ENCODE data around the gene EIF3I. TPM values are rescaled to one million over a fixed set of nuclear protein-coding genes. Genes with fewer than 3 reads are reported as not detected.
A peak's percentile ranks its signal among the peaks of the same experiment; 100 is the strongest.

Gene EIF3I
- total and polyA plus RNA-seq, 2 experiments from 2014 or later, result 228 to 274 TPM

DNA sequence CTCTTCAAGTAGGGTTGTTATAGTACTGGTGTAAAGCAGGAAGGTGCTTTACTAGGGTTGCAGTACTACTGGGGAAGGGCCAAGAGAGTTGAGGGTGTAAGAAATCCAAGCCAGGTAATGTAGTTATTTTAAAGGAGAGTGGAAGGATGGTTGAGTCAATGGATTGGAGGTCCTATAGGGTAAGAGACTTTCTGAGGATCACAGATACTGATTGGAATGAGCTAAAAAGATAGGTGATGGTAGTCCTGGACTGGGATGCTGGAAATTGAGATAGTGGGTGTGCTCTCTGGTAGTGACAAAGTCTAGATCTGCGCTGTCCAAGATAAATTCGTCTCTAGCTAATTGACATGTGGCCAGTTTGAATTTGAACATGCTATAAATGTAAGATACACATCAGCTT lies 35.7 kb upstream of the EIF3I start:
- H3K4me1 ChIP-seq (ENCODE audit: insufficient read depth), result peaks cover 4% of the 10 kb centered on the region
- H3K4me2 ChIP-seq, result no peak overlapping the region
- peaks cover 15% of the 10 kb centered on the region for H3K4me1 Mint-ChIP-seq
- no peak overlapping the region for H3K4me3 ChIP-seq
- no peak for DNase-seq (ENCODE audit: low spot score)
- peaks cover 60% of the 10 kb centered on the region for H3K36me3 ChIP-seq (ENCODE audit: insufficient read depth)
- H3K36me3 Mint-ChIP-seq (ENCODE audit: low read depth), result peaks cover 92% of the 10 kb centered on the region
- peaks cover 55% of the 10 kb centered on the region for H3K79me2 ChIP-seq (replicated peaks; ENCODE audit: insufficient read depth)
- H3K9me3 Mint-ChIP-seq, result no peaks in the 10 kb centered on the region
- no peaks in the 10 kb centered on the region for H3K27me3 ChIP-seq (ENCODE audit: insufficient read depth)
- H3K9me2 ChIP-seq (ENCODE audit: insufficient read depth), result no peaks in the 10 kb centered on the region
- peak overlapping the region; percentile 95 for H3K27ac Mint-ChIP-seq
- TF ChIP-seq ZNF331 (CRISPR knock-in tag; IDR thresholded peaks at IDR 0.05; ENCODE audit: low read depth) (no peak), NANOG (IDR thresholded peaks at IDR 0.05; ENCODE audit: borderline replicate concordance) (no peak), POLR2AphosphoS5 (IDR thresholded peaks at IDR 0.05; ENCODE audit: low read depth) (no peak), JUNB (IDR thresholded peaks at IDR 0.05; ENCODE audit: unreplicated experiment) (no peak), EZH2phosphoT487 (IDR thresholded peaks at IDR 0.05; ENCODE audit: unreplicated experiment) (no peak), EZH2 (IDR thresholded peaks at IDR 0.05; ENCODE audit: low read depth, unreplicated experiment) (no peak), ZNF114 (CRISPR knock-in tag; IDR thresholded peaks at IDR 0.05) (no peak), CREB1 (CRISPR knock-in tag; IDR thresholded peaks at IDR 0.05; ENCODE audit: low read depth) (no peak), STAT1 (IDR thresholded peaks at IDR 0.05; ENCODE audit: unreplicated experiment) (no peak)
- TF ChIP-seq, protein P1, sequence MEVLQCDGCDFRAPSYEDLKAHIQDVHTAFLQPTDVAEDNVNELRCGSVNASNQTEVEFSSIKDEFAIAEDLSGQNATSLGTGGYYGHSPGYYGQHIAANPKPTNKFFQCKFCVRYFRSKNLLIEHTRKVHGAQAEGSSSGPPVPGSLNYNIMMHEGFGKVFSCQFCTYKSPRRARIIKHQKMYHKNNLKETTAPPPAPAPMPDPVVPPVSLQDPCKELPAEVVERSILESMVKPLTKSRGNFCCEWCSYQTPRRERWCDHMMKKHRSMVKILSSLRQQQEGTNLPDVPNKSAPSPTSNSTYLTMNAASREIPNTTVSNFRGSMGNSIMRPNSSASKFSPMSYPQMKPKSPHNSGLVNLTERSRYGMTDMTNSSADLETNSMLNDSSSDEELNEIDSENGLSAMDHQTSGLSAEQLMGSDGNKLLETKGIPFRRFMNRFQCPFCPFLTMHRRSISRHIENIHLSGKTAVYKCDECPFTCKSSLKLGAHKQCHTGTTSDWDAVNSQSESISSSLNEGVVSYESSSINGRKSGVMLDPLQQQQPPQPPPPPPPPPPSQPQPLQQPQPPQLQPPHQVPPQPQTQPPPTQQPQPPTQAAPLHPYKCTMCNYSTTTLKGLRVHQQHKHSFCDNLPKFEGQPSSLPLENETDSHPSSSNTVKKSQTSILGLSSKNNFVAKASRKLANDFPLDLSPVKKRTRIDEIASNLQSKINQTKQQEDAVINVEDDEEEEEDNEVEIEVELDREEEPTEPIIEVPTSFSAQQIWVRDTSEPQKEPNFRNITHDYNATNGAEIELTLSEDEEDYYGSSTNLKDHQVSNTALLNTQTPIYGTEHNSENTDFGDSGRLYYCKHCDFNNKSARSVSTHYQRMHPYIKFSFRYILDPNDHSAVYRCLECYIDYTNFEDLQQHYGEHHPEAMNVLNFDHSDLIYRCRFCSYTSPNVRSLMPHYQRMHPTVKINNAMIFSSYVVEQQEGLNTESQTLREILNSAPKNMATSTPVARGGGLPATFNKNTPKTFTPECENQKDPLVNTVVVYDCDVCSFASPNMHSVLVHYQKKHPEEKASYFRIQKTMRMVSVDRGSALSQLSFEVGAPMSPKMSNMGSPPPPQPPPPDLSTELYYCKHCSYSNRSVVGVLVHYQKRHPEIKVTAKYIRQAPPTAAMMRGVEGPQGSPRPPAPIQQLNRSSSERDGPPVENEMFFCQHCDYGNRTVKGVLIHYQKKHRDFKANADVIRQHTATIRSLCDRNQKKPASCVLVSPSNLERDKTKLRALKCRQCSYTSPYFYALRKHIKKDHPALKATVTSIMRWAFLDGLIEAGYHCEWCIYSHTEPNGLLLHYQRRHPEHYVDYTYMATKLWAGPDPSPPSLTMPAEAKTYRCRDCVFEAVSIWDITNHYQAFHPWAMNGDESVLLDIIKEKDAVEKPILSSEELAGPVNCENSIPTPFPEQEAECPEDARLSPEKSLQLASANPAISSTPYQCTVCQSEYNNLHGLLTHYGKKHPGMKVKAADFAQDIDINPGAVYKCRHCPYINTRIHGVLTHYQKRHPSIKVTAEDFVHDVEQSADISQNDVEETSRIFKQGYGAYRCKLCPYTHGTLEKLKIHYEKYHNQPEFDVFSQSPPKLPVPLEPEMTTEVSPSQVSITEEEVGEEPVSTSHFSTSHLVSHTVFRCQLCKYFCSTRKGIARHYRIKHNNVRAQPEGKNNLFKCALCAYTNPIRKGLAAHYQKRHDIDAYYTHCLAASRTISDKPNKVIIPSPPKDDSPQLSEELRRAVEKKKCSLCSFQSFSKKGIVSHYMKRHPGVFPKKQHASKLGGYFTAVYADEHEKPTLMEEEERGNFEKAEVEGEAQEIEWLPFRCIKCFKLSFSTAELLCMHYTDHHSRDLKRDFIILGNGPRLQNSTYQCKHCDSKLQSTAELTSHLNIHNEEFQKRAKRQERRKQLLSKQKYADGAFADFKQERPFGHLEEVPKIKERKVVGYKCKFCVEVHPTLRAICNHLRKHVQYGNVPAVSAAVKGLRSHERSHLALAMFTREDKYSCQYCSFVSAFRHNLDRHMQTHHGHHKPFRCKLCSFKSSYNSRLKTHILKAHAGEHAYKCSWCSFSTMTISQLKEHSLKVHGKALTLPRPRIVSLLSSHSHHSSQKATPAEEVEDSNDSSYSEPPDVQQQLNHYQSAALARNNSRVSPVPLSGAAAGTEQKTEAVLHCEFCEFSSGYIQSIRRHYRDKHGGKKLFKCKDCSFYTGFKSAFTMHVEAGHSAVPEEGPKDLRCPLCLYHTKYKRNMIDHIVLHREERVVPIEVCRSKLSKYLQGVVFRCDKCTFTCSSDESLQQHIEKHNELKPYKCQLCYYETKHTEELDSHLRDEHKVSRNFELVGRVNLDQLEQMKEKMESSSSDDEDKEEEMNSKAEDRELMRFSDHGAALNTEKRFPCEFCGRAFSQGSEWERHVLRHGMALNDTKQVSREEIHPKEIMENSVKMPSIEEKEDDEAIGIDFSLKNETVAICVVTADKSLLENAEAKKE (CRISPR knock-in tag; IDR thresholded peaks at IDR 0.05), result no peak
- TF ChIP-seq, protein P2, sequence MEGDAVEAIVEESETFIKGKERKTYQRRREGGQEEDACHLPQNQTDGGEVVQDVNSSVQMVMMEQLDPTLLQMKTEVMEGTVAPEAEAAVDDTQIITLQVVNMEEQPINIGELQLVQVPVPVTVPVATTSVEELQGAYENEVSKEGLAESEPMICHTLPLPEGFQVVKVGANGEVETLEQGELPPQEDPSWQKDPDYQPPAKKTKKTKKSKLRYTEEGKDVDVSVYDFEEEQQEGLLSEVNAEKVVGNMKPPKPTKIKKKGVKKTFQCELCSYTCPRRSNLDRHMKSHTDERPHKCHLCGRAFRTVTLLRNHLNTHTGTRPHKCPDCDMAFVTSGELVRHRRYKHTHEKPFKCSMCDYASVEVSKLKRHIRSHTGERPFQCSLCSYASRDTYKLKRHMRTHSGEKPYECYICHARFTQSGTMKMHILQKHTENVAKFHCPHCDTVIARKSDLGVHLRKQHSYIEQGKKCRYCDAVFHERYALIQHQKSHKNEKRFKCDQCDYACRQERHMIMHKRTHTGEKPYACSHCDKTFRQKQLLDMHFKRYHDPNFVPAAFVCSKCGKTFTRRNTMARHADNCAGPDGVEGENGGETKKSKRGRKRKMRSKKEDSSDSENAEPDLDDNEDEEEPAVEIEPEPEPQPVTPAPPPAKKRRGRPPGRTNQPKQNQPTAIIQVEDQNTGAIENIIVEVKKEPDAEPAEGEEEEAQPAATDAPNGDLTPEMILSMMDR (conservative IDR thresholded peaks at IDR 0.05; ENCODE audit: low read depth in 2 of 2), result no peak
- TF ChIP-seq, protein P3, sequence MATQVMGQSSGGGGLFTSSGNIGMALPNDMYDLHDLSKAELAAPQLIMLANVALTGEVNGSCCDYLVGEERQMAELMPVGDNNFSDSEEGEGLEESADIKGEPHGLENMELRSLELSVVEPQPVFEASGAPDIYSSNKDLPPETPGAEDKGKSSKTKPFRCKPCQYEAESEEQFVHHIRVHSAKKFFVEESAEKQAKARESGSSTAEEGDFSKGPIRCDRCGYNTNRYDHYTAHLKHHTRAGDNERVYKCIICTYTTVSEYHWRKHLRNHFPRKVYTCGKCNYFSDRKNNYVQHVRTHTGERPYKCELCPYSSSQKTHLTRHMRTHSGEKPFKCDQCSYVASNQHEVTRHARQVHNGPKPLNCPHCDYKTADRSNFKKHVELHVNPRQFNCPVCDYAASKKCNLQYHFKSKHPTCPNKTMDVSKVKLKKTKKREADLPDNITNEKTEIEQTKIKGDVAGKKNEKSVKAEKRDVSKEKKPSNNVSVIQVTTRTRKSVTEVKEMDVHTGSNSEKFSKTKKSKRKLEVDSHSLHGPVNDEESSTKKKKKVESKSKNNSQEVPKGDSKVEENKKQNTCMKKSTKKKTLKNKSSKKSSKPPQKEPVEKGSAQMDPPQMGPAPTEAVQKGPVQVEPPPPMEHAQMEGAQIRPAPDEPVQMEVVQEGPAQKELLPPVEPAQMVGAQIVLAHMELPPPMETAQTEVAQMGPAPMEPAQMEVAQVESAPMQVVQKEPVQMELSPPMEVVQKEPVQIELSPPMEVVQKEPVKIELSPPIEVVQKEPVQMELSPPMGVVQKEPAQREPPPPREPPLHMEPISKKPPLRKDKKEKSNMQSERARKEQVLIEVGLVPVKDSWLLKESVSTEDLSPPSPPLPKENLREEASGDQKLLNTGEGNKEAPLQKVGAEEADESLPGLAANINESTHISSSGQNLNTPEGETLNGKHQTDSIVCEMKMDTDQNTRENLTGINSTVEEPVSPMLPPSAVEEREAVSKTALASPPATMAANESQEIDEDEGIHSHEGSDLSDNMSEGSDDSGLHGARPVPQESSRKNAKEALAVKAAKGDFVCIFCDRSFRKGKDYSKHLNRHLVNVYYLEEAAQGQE (IDR thresholded peaks at IDR 0.05; ENCODE audit: unreplicated experiment), result no peak
- TF ChIP-seq, protein P4, sequence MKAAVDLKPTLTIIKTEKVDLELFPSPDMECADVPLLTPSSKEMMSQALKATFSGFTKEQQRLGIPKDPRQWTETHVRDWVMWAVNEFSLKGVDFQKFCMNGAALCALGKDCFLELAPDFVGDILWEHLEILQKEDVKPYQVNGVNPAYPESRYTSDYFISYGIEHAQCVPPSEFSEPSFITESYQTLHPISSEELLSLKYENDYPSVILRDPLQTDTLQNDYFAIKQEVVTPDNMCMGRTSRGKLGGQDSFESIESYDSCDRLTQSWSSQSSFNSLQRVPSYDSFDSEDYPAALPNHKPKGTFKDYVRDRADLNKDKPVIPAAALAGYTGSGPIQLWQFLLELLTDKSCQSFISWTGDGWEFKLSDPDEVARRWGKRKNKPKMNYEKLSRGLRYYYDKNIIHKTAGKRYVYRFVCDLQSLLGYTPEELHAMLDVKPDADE (IDR thresholded peaks at IDR 0.05), result no peak
- peaks cover 5% of the 10 kb centered on the region for H3F3A ChIP-seq (replicated peaks; ENCODE audit: low read depth)
- peaks cover 5% of the 10 kb centered on the region for H3K27me3 Mint-ChIP-seq (ENCODE audit: insufficient read depth, low read depth, poor library complexity)
- no peak for ATAC-seq
- peaks cover 42% of the 10 kb centered on the region for H4K20me1 ChIP-seq (replicated peaks; ENCODE audit: insufficient read depth)
- peak overlapping the region; percentile 61 for H3K27ac ChIP-seq (ENCODE audit: low read depth)
- no peak overlapping the region for H3K4me3 Mint-ChIP-seq
- no peak overlapping the region for H2AFZ ChIP-seq

All from GM23338 (cell line).